ENCODE measurements around the gene CNTNAP3B.
"Not testable (repeated sequence)": the region's sequence is repeated elsewhere in the genome, so short reads cannot be mapped to it uniquely, and the experiment has no call there.

DNA sequence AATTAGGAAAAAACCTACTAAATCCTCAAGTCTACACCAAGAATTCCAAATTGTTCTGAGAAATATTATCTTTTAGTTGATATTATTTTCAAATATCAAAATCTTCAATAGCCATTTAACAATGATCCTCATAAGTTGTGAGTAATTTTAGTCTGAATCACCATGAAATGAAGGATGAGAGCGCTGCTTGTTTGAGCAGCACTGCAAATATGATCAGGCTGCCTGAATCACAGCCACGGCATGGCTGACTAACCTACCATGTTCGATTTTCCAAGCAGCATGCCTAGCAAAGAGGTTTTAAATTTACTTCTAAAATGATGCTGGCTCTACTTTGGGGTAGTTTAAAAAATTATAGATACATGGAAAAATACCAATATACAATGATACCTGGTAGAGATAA lies 95.7 kb downstream of the CNTNAP3B start:
- TF ChIP-seq, protein P1, sequence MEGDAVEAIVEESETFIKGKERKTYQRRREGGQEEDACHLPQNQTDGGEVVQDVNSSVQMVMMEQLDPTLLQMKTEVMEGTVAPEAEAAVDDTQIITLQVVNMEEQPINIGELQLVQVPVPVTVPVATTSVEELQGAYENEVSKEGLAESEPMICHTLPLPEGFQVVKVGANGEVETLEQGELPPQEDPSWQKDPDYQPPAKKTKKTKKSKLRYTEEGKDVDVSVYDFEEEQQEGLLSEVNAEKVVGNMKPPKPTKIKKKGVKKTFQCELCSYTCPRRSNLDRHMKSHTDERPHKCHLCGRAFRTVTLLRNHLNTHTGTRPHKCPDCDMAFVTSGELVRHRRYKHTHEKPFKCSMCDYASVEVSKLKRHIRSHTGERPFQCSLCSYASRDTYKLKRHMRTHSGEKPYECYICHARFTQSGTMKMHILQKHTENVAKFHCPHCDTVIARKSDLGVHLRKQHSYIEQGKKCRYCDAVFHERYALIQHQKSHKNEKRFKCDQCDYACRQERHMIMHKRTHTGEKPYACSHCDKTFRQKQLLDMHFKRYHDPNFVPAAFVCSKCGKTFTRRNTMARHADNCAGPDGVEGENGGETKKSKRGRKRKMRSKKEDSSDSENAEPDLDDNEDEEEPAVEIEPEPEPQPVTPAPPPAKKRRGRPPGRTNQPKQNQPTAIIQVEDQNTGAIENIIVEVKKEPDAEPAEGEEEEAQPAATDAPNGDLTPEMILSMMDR (IDR thresholded peaks at IDR 0.05), result not testable (repeated sequence)
- not testable (repeated sequence) for TF ChIP-seq ZFX (IDR thresholded peaks at IDR 0.05; ENCODE audit: borderline replicate concordance)
